ENCODE measurements around the gene UEVLD.

Gene UEVLD

GRCh38 chr11:18548001-18548400 is 40.5 kb downstream of the UEVLD start:
- H3K9ac ChIP-seq (ENCODE audit: low read depth, low read length): no peak overlapping the region
- no peaks in the 10 kb centered on the region for H3K9me3 ChIP-seq (ENCODE audit: control insufficient read depth, insufficient read depth, low read length)
- no peaks in the 10 kb centered on the region for H3K36me3 ChIP-seq (ENCODE audit: insufficient read depth, low read length)
- H3K4me1 ChIP-seq (ENCODE audit: insufficient read depth, low read length): no peaks in the 10 kb centered on the region

- Histone ChIP-seq H3K9me3 (ENCODE audit: control insufficient read depth, insufficient read depth, low read length) (no peaks in the 10 kb centered on the region), H3K9ac (ENCODE audit: low read depth, low read length) (no peak overlapping the region), H3K36me3 (ENCODE audit: insufficient read depth, low read length) (no peaks in the 10 kb centered on the region), H3K4me1 (ENCODE audit: insufficient read depth, low read length) (no peaks in the 10 kb centered on the region)
These were observed 48.1 kb downstream of the UEVLD start for GRCh38 chr11:18540207-18541009.

GRCh38 chr11:18536209-18536608 is 52.3 kb downstream of the UEVLD start:
- no peaks in the 10 kb centered on the region; the same call in 1 of the 2 replicates for H3K36me3 ChIP-seq (ENCODE audit: insufficient read depth, low read length)
- no peak overlapping the region for H3K9ac ChIP-seq (ENCODE audit: low read depth, low read length)
- no peaks in the 10 kb centered on the region for H3K9me3 ChIP-seq (ENCODE audit: control insufficient read depth, insufficient read depth, low read length)
- no peaks in the 10 kb centered on the region for H3K4me1 ChIP-seq (ENCODE audit: insufficient read depth, low read length)

GRCh38 chr11:18534245-18534644 is 54.3 kb downstream of the UEVLD start:
- Histone ChIP-seq H3K9ac (ENCODE audit: low read depth, low read length) (no peak overlapping the region), H3K9me3 (ENCODE audit: control insufficient read depth, insufficient read depth, low read length) (no peaks in the 10 kb centered on the region), H3K4me1 (ENCODE audit: insufficient read depth, low read length) (no peaks in the 10 kb centered on the region), H3K36me3 (ENCODE audit: insufficient read depth, low read length) (no peaks in the 10 kb centered on the region; the same call in none of the 2 replicates)

GRCh38 chr11:18533365-18533764 is 55.2 kb downstream of the UEVLD start:
- no peaks in the 10 kb centered on the region for H3K9me3 ChIP-seq (ENCODE audit: control insufficient read depth, insufficient read depth, low read length)
- no peaks in the 10 kb centered on the region; the same call in none of the 2 replicates for H3K36me3 ChIP-seq (ENCODE audit: insufficient read depth, low read length)
- no peaks in the 10 kb centered on the region for H3K4me1 ChIP-seq (ENCODE audit: insufficient read depth, low read length)
- H3K9ac ChIP-seq (ENCODE audit: low read depth, low read length): no peak overlapping the region

- H3K4me1 ChIP-seq (ENCODE audit: insufficient read depth, low read length): no peaks in the 10 kb centered on the region
- H3K9ac ChIP-seq (ENCODE audit: low read depth, low read length): peak overlapping the region; percentile 74
These were observed 61.0 kb downstream of the UEVLD start for GRCh38 chr11:18527512-18527911.

GRCh38 chr11:18526521-18527296 is 61.8 kb downstream of the UEVLD start, which contains the start of gene TSG101:
Gene TSG101 (minus strand): TSS chr11:18526942. CDS start chr11:18526816, 126 bp downstream.
- H3K9me3 ChIP-seq (ENCODE audit: control insufficient read depth, insufficient read depth, low read length): no peaks in the 10 kb centered on the region
- peaks cover 4% of the 10 kb centered on the region for H3K36me3 ChIP-seq (ENCODE audit: insufficient read depth, low read length)
- no peaks in the 10 kb centered on the region for H3K4me1 ChIP-seq (ENCODE audit: insufficient read depth, low read length)

More at GRCh38 chr11:18527512-18527911, 61.0 kb downstream of the UEVLD start:
- Histone ChIP-seq H3K36me3 (ENCODE audit: insufficient read depth, low read length) (peaks cover 4% of the 10 kb centered on the region), H3K9me3 (ENCODE audit: control insufficient read depth, insufficient read depth, low read length) (no peaks in the 10 kb centered on the region)

GRCh38 chr11:18526130-18526520 is 62.4 kb downstream of the UEVLD start:
- Histone ChIP-seq H3K9ac (ENCODE audit: low read depth, low read length) (peak overlapping the region; percentile 74), H3K9me3 (ENCODE audit: control insufficient read depth, insufficient read depth, low read length) (no peaks in the 10 kb centered on the region), H3K4me1 (ENCODE audit: insufficient read depth, low read length) (no peaks in the 10 kb centered on the region), H3K36me3 (ENCODE audit: insufficient read depth, low read length) (peaks cover 4% of the 10 kb centered on the region)

More at GRCh38 chr11:18526521-18527296, 61.8 kb downstream of the UEVLD start, which contains the start of gene TSG101:
- peak within 1 kb of the TSS; percentile 74 for H3K9ac ChIP-seq (ENCODE audit: low read depth, low read length)

GRCh38 chr11:18524248-18524647 is 64.3 kb downstream of the UEVLD start:
- Histone ChIP-seq H3K36me3 (ENCODE audit: insufficient read depth, low read length) (peaks cover 4% of the 10 kb centered on the region), H3K9me3 (ENCODE audit: control insufficient read depth, insufficient read depth, low read length) (no peaks in the 10 kb centered on the region), H3K9ac (ENCODE audit: low read depth, low read length) (no peak overlapping the region), H3K4me1 (ENCODE audit: insufficient read depth, low read length) (no peaks in the 10 kb centered on the region)

- no peak overlapping the region for H3K9ac ChIP-seq (ENCODE audit: low read depth, low read length)
- H3K4me1 ChIP-seq (ENCODE audit: insufficient read depth, low read length): no peaks in the 10 kb centered on the region
- H3K36me3 ChIP-seq (ENCODE audit: insufficient read depth, low read length): peaks cover 4% of the 10 kb centered on the region
- no peaks in the 10 kb centered on the region for H3K9me3 ChIP-seq (ENCODE audit: control insufficient read depth, insufficient read depth, low read length)
These were observed 65.5 kb downstream of the UEVLD start for GRCh38 chr11:18523084-18523483.

- H3K4me1 ChIP-seq (ENCODE audit: insufficient read depth, low read length): no peaks in the 10 kb centered on the region
- H3K36me3 ChIP-seq (ENCODE audit: insufficient read depth, low read length): peaks cover 4% of the 10 kb centered on the region
- H3K9ac ChIP-seq (ENCODE audit: low read depth, low read length): no peak overlapping the region
- H3K9me3 ChIP-seq (ENCODE audit: control insufficient read depth, insufficient read depth, low read length): no peaks in the 10 kb centered on the region
These were observed 66.1 kb downstream of the UEVLD start for GRCh38 chr11:18522388-18522787.

- Histone ChIP-seq H3K4me1 (ENCODE audit: insufficient read depth, low read length) (no peaks in the 10 kb centered on the region), H3K9ac (ENCODE audit: low read depth, low read length) (no peak overlapping the region), H3K36me3 (ENCODE audit: insufficient read depth, low read length) (peaks cover 4% of the 10 kb centered on the region), H3K9me3 (ENCODE audit: control insufficient read depth, insufficient read depth, low read length) (no peaks in the 10 kb centered on the region)
These were observed 67.4 kb downstream of the UEVLD start for GRCh38 chr11:18521122-18521521.

GRCh38 chr11:18502352-18502751 is 86.2 kb downstream of the UEVLD start:
- Histone ChIP-seq H3K9ac (ENCODE audit: low read depth, low read length) (no peak overlapping the region), H3K4me1 (ENCODE audit: insufficient read depth, low read length) (no peaks in the 10 kb centered on the region), H3K9me3 (ENCODE audit: control insufficient read depth, insufficient read depth, low read length) (no peaks in the 10 kb centered on the region), H3K36me3 (ENCODE audit: insufficient read depth, low read length) (peaks cover 5% of the 10 kb centered on the region)

GRCh38 chr11:18501629-18502028 is 86.9 kb downstream of the UEVLD start:
- Histone ChIP-seq H3K9ac (ENCODE audit: low read depth, low read length) (no peak overlapping the region), H3K4me1 (ENCODE audit: insufficient read depth, low read length) (no peaks in the 10 kb centered on the region), H3K9me3 (ENCODE audit: control insufficient read depth, insufficient read depth, low read length) (no peaks in the 10 kb centered on the region), H3K36me3 (ENCODE audit: insufficient read depth, low read length) (peaks cover 5% of the 10 kb centered on the region)
